NCI-H510A (cell line): ENCODE results near the gene GDI2.
"Not testable (repeated sequence)": the region's sequence is repeated elsewhere in the genome, so short reads cannot be mapped to it uniquely, and the experiment has no call there.

Experiments
- DNase-seq: peaks from one replicate; lab custom pipeline; 2025; lab: John Stamatoyannopoulos, UW

Gene GDI2

DNA sequence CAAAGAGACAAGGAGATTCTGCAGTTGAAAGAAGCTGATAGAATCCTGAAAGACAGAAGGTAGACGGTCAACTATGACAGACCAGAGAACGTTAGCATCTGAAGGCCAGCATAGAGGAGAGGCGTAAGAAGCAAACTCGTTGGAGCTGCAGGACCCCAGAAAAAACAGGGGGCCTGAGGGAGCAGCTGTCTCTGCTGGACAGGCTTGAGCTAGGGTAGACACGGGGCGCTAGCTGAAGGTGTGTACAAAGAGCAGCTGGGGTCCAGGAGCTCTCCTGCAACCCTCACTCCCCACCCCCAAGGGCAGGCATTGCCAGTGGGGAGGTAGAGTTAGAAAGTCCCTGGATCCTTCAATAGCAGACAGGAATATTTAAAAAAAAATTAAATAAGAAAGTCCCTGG lies 14.6 kb upstream of the GDI2 start:
- no peak for DNase-seq

DNA sequence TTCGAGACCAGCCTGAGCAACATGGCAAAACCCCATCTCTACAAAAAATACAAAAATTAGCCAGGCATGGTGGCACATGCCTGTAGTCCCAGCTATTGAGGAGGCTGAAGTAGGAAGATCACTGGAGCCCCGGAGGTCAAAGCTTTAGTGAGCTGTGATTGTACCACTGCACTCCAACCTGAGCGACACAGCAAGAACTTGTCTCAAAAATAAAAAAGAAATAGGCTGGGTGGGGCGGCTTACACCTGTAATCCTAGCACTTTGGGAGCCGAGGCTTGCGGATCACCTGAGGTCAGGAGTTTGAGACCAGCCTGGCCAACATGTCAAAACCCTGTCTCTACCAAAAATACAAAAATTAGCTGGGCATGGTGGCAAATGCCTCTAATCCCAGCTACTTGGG lies 13.3 kb upstream of the GDI2 start:
- DNase-seq, result not testable (repeated sequence)

DNA sequence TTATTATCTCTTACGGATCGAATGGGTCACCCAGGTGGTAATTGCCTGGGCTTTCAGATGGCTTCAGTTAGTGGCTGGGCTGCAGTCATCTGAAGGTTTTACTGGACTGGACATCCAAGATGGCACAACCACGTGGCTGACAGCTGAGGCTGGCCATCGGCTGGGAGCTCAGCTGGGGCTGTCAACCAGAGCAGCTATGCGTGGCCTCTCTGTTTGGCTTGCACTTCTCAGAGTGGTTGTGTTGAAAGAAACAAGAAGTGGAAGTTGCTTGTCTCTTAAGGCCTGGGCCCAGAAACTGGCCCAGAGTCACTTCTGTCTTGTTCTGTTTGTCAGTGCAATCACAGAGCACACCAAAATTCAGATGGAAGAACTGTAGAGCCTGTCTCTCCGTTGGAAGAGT lies 5.7 kb upstream of the GDI2 start:
- DNase-seq, result no peak

DNA sequence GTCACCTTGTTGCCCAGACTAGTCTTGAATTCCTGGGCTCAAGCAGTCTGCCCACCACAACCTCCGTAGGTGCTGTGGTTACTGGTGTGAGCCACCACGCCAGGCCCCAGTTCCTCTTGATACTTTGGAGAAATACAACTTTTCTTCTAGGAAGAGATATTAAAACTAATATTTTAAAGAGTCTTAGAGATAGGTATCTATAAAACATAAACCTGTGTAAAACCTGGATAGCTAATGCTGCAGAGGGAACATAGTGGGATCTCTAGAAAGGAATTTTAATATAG lies 4.8 kb upstream of the GDI2 start:
- DNase-seq, result no peak

DNA sequence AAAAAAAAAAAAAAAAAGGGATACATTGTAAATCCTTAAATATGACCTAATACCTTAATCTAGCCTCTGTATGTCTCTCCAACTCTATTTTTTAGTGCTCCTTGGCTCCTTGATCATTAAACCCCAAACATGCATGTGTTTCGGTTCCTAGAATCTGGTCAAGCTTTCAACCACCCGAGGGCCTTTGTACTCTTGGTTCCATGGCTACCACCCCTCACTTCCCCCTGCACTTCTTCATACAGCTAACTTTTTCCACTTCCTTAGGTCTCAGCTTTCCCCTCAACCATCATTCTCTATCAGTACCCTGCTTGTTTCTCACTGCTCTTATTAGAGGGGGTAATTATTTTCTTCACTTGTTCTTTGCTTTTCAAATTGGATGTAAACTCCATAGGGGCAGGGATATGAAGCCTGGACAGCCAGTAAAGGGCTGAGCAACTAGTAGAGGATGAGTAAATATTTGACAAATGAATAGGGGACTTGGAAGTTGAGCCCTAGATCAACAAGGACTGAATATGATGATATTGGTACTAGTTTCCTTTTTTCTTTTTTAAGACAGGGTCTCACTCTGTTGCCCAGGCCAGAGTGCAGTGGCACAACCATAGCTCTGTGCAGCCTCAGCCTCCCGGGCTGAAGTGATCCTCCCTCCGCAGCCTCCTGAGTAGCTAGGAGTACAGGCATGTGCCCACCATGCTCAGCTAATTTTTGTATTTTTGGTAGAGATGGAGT lies 4.3 kb upstream of the GDI2 start:
- no peak for DNase-seq

DNA sequence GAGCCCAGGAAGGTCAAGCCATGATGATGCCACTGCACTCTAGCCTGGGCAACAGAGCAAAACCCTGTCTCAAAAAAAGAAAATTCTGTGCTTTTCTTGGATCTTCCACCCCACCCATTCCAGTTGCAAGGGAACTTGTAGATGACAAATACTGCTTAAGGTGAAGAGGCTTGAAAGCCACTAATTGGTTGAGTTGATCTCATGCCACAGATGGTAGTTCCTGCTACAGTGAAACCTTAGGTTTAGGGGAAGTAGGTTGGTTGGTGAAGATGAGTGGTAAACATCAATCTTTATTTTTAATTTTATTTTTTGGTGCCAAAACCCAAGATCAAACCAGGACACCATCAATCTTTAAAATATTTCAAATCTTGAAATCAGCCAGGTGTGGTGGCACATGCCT lies 2.9 kb upstream of the GDI2 start:
- no peak for DNase-seq

DNA sequence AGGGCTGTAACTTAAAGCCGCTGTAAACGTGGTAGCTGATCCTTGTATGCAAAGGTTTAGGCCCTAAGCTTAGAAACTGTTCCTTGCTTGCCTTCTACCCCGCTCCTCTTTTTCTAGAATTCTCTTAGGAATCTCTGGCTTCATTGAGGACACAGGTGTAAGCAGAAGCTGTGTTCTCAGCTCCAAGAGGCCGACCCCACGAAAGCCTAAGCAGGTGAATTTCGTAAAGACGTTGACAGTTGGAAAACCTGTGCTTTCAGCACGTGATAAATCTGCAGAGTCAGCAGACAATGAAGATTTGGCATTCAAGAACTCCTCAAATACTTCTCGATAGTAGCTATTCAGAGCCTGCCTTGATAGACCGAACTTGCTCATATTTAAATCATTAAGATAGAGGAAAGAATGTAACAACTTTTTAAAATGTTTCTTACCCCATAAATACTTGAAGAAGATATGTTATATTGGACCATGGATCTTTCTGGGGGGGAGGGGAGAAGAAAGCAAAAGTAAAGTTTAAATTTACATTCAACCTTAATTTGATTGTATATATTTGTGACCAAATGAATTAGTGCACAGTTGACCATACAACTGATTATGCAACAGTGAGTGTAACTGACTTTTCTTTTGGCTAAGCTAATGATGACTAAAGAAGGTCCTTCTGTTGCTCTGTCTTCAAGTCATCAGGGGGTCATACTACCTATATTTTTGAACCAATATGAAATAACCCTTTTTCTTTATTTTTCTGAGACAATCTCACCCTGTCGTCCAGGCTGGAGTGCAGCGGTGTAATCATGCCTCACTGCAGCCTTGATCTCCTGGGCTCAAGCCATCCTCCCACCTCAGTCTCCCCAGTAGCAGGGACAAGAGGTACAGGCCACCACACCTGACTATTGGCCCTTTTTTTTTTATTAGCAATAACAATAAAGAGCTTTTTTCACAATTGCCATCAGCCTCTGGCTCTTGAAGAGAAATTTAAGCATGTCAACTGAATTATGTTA lies 1.2 kb upstream of the GDI2 start:
- DNase-seq, result no peak

DNA sequence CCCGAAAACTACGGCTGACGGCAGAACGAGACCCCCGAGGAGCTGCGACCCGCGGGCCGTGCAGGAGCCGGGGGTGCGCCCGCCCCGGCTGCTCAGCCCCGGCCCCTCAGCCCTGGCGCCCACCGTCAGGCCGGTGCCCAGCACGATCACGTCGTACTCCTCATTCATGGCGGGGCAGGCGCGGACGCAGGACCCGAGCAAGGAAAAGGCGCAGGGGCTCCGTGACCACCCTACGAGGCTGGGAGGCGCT lies 218 bp downstream of the GDI2 start:
- DNase-seq, result no peak

DNA sequence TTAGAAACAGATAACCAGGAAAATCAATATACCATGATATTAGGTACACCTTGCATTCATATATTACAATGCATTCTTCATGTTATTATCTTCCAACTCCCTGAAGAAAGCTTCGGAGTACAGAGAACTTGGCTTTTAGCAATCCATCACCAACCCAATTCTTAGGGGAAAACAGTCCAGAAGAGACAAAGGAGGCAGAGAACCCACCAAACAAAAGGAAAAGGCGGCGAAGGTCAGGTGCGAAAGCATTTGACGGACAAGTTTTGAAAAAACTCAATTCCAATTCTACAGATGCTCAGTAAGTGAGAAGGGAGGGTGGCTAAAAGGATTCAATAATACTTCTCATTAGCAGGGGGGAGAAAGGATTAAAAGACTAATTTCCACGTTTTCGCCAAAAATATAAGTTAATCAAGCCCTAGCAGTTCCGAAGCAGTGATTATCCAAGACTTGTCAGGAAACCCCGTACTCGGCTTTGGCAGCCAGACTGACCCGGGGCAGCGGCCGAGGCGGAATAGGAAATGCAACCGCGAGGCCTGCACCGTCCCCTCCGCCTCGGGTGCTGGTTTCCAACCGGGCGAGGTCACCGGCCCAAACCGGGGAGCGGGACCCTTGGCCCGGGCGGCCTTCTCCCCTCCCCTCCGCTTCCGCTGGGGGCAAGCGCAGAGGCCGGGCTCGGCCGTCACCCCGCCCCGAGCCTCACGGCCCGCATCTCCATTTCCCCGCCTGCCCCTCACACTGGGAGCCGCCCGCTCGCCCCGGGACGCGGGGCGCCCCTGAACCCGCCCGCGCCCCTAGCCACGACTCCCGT lies 747 bp downstream of the GDI2 start:
- DNase-seq, result no peak

DNA sequence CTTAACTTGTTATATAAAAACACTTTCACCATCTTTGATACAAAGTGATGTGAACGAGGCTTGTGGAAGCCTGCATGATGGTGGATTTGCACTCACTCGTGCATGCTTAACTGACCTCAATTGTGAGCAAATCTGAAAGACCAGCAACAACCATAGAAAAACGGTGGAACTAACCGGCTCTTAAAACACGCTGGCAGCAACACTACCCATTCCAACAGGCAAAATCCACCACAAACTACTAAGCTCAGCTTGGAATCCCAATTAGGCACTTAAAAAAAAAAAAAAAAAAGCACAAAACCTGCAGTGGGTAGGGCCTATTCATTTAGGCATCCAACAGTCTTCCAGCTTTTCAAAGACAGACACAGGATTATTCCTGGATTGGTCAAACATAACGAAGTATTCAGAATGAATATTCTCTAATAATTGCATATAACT lies 1.8 kb downstream of the GDI2 start:
- no peak for DNase-seq

DNA sequence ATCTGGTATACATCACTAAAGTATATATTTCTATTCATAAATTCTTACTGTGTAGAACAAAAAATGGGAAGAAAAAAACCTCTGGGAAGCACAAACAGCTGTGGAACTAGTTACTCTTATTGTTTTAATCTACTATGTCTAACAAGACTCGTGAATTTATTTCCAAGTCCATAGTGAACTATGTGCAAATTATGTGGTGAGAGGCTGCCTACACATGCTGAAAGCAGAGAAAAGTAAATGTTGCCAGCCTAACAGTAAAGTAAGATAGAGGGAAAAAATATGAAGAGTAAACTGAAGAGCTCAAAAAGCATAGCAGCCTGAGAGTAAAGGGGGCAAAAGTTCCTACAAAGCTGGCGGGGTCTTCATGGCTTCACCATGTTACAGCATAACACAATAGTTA lies 3.0 kb downstream of the GDI2 start:
- no peak for DNase-seq

DNA sequence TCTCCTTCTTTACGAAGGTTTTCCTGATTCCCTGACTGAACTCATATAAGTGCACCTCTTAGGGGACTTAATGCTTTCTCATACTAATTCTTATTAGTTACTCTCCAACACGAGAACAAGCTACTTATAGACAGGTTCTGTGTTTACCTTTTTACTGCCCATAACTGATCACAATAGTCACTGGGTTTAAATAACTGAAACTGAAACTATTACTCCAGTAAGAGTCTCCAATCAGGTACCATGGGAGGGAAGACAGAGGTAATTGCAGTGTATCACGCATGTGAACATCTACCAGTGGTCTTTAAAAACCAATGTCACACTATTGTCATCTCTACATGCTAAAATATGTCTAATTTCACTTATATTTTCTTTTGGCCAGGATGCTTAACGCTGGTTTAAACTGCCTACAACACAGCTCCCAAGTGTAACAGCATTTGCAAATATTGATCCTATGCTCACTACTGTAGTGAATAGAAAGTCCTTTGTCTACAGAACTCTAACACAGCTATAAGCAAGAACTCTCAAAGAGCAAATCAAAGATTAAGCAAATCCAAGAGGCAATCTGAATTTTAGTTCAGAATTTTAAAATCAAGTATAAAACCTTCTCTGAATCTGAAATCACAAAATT lies 3.6 kb downstream of the GDI2 start:
- DNase-seq, result no peak

DNA sequence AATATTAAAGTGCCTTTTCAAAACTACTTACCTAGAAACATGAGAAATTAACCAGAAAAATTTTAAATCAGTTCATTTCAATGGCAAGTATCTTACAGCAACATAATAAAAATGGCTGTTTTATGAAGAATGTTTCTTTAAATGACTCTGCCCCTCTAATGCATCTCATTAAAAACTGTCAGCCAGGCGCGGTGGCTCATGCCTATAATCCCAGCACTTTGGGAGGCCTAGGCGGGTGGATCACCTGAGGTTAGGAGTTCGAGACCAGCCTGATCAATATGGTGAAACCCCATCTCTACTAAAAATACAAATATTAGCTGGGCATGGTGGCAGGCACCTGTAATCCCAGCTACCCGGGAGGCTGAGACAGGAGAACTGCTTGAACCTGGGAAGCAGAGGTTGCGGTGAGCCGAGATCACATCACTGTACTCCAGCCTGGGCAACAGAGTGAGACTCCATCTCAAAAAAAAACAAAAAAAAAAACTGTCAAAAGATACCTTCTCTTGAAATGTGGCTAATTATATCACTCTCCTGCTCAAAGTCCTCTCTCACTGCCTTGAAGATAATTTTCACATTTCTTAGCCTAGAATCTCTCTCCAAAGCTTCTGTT lies 4.3 kb downstream of the GDI2 start:
- not testable (repeated sequence) for DNase-seq

DNA sequence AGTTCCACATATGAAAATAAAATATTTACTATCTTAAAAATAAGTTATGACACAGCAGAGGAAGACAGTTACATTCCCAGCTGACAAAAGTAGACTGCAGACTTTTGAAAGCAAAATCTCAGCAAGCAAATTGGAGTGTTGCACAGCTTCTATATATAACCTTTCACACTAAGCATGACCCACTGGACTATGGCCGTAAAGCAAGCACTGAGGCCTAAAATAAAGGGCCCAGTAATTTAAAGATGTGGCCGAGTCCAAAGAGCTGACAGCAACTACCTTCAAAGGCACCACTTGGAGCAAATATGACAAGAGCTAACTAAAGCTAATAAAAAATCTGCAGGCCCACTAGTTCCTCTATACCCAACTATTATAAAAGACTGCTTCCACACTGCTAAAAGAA lies 6.5 kb downstream of the GDI2 start:
- DNase-seq, result no peak

DNA sequence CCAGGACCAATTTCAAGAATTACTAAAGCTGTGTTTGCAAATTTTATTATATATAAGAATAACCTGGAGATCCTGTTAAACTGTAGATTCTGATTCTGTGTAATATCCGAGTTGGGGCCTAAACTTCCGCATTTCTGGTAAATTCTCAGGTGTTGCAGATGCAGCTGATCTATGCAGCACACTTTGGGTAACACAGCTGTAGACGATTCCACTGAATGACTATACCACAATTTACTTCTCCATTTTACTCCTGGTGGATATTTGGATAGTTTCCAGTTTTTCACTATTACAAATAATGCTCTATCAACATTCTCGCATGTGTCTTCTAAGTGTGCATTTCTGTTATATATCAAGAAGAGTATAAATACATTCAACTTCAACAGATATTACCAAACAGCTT lies 7.5 kb downstream of the GDI2 start:
- no peak for DNase-seq

DNA sequence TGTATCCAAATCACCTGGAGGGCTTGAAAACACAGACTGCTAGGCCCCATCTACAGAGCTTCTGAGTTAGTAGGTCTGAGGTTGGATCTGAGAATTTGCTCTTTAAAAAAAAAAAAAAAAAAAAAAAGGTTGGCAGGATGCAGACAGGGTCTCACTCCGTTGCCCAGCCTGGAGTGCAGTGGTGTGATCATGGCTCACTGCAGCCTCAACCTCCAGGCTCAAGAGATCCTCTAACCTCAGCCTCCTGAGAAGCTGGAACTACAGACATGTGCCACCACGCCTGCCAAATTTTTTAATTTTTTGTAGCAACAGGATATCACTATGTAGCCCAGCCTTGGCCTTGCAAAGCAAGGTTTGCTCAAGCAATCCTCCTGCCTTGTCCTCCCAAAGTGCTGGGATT lies 8.0 kb downstream of the GDI2 start:
- DNase-seq, result no peak

DNA sequence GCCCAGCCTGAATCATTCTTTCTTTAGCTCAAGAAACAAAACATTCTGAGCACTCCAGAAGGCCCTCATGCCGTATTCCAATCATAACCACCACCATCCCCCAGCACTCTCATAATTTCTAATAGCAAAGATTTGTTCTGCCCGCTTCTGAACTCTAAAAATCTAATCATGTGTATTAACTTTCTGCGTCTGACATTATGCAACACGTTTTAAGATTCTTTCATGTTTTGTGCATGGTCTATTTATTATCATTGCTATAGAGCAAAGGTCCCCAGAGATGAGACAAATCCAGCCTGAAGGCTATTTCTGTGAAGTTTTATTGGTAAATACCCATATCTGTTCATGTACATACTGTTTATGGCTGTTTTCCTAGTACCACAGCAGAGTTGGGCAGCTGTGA lies 8.8 kb downstream of the GDI2 start:
- DNase-seq, result no peak

DNA sequence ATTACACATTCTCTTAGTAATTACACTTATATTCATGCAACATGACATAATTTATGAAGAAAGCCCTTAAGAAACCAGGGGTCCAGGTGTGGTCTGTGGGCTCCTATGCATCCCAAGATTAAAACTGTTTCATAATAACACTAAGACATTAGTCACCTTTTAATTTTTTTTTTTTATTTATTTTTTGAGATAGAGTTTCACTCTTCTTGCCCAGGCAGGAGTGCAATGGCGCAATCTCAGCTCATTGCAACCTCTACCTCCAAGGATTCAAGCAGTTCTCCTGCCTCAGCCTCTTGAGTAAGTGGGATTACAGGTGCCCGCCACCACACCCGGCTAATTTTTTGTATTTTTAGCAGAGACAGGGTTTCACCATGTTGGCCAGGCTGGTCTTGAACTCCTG lies 12.5 kb downstream of the GDI2 start:
- DNase-seq, result no peak

DNA sequence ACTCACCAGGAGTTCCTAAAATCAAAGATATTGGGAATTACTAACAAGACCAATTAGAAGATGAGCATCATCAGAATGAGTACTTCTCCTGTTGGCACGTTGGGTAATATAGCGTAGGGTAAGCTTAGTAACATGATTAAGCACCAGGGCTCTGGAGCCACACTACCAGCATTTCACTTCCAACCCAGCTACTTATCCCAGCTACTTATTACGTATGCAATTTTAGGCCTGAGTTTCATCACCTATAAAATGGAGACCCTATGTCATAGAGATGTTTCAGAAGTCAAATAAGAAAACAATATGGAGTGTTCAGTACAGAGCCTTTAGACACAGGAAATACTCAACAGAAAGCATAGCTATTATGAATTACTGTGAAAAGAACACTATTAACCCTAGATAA lies 19.0 kb downstream of the GDI2 start:
- no peak for DNase-seq

DNA sequence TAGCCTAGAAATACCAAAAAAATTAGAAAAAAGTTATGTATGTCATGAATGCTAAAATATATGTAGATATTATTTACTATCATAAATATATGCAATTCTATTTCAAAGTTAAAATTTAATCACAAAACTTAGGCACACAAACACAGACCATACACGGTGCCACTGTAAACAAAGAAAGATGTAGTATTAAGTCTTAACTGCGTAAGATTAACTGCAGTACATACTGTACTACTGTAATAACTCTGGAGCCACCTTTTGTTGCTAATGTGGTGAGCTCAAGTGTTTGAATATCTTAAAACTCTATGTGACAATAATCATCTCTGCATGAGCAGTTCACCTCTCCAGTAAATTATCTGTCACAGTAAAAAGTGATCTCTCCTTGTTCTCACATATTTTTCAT lies 23.6 kb downstream of the GDI2 start:
- no peak for DNase-seq

DNA sequence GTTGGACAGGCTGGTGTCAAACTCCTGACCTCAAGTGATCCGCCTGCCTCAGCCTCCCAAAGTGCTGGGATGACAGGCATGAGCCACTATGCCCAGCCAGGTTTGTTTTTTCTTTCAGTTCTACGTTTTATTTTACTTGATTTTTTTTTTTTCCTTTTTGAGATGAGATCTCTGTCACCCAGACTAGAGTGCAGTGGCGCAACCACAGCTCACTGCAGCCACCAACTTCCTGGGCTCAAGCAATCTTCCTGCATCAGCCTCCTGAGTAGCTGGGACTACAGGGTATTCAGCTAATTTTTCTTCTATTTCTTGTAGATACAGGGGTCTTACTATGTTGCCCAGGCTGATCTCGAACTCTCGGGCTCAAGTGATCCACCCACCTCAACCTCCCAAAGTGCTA lies 24.3 kb downstream of the GDI2 start:
- no peak for DNase-seq

DNA sequence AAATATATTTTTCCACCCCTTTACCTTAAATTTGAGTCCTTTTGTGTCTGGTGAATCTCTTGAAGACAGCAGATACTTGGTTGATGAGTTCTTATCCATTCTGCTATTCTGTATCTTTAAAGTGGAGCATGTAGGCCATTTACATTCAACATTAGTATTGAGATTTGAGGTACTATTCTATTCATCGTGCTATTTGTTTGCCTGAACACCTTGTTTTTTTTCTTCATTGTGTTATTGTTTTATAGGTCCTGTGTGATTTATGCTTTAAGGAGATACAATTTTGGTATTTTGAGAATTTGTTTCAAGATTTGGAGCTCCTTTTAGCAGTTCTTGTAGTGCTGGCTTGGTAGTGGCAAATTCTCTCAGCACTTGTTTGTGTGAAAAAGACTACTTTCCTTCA lies 29.9 kb downstream of the GDI2 start:
- no peak for DNase-seq
